Heart left ventricle (tissue), 16 donors: ENCODE measurements around the gene PAK1. TPM values are rescaled to one million over a fixed set of nuclear protein-coding genes. Genes with fewer than 3 reads are reported as not detected.

ENCODE experiments used
- ATAC-seq, 4 donors: fragments of 200-7000 bp; cut with Tn5 transposase; one replicate each; pipeline ENCODE4 v1.9.1; 2020 to 2022; ENCODE audit warnings: moderate library complexity in 4 of 4, mild to moderate bottlenecking in 3 of 4, moderate number of reproducible peaks in 1 of 4
- DNase-seq, 5 donors: peaks; one replicate each; pipeline ENCODE4 v3.0.0-alpha.2; 2020
- H3K27ac ChIP-seq, 12 donors: fragments of 200-600 bp; sonication (generic) in 4 of 12; one replicate each; pipeline versions ENCODE4 v1.5.0 to v1.8.0; 2016 to 2022; ENCODE audit warnings: mild to moderate bottlenecking in 2 of 12
- H3K27me3 ChIP-seq, 9 donors: fragments of 200-600 bp; sonication (generic) in 2 of 9; one replicate each; pipeline versions ENCODE4 v1.5.1 to v1.8.0; 2016 to 2022; ENCODE audit warnings: mild to moderate bottlenecking in 3 of 9
- H3K36me3 ChIP-seq, 9 donors: fragments of 200-600 bp; sonication (generic) in 2 of 9; one replicate each; pipeline versions ENCODE4 v1.5.0 to v1.8.0; 2018 to 2022; ENCODE audit warnings: mild to moderate bottlenecking in 2 of 9
- H3K4me1 ChIP-seq, 12 donors: fragments of 200-600 bp; sonication (generic) in 4 of 12; one replicate each; pipeline versions ENCODE4 v1.5.0 to v1.8.0; 2016 to 2022; ENCODE audit warnings: mild to moderate bottlenecking in 3 of 12
- H3K4me3 ChIP-seq, 12 donors: fragments of 200-600 bp; sonication (generic) in 4 of 12; one replicate each; pipeline versions ENCODE4 v1.5.0 to v1.8.0; 2017 to 2022; ENCODE audit warnings: mild to moderate bottlenecking in 9 of 12, moderate library complexity in 4 of 12
- H3K9me3 ChIP-seq, 12 donors: fragments of 200-600 bp; sonication (generic) in 4 of 12; one replicate each; pipeline versions ENCODE4 v1.5.0 to v1.8.0; 2016 to 2022; ENCODE audit warnings: mild to moderate bottlenecking in 1 of 12
- CTCF ChIP-seq, 12 donors: fragments of 200-600 bp; sonication (generic) in 4 of 12; IDR thresholded peaks; one replicate each; pipeline versions ENCODE4 v1.5.0 to v1.8.0; 2018 to 2022; ENCODE audit warnings: antibody characterized with exemption in 12 of 12, mild to moderate bottlenecking in 5 of 12
- POLR2A ChIP-seq, 2 donors: fragments of 450-650 bp; IDR thresholded peaks; one replicate each; pipeline ENCODE4 v1.6.1; 2017; ENCODE audit warnings: antibody characterized with exemption in 2 of 2, mild to moderate bottlenecking in 2 of 2, moderate library complexity in 2 of 2
- WGBS, 4 donors: extraction: QIAGEN DNeasy Blood & Tissue Kit in 2 of 4; methylation state at CpG; one replicate each; pipeline versions ENCODE4 v1.1.5 to v1.1.7; 2013 to 2018; 5-methylcytosine and 5-hydroxymethylcytosine counted together
- intact Hi-C, 10 donors: fragments of 100-400 bp; cut with DNase I; formaldehyde crosslinking; loops; one replicate each; pipeline versions ENCODE4 v1.11.1 to v1.14.2; 2022
- polyA plus RNA-seq, 2 donors: library from polyadenylated mRNA; stranded (reverse); fragments of 200-250 nt; gene quantifications; one replicate each; pipeline ENCODE4 v1.2.3, GENCODE V29; 2013
- total RNA-seq, 9 donors: library from RNA; depleted of rRNA in 2 of 9; stranded (reverse); fragments of >200 nt in 2 of 9; fragmentation: NEBNext Ultra II Directional in 3 of 9; extraction: Animal tissue kit (Norgen Biotek cat#: 25700) in 3 of 9; gene quantifications; one replicate each; pipeline versions ENCODE4 v1.1.0 to v1.2.4, GENCODE V29; 2016 to 2023
- donor health status: ischemic (EF 13 %, LVEDD 7.1; RV severe dilation, severe dysfunction).
- donor health status: healthy with polysubstance abuse.
- donor health status: DM: no; HTN: yes; CAD: no.
- donor health status: DM: no; HTN: no; CAD: no.
- donor health status: ischemic (EF 25% LVEDD 6.9; RV normal size, moderate dysfunction).
- donor health status: ischemic (EF 25% LVEDD 5.7; RV mildly dilated, moderate dysfunction).
- donor health status: healthy.
- donor health status: DM: yes; HTN: yes; CAD: no.
- donor health status: ischemic (EF 35%, LVEDD 5.7; RV mildly dilated, moderate dysfunction).
- donor health status: nonischemic (EF 11% LVEDD 7.7; RV severe dilation, severe dysfunction).
- donor health status: DM: yes; HTN: yes; CAD: no.
- donor health status: PGD.
- donor health status: ischemic (EF 29% LVEDD 5.4; RV normal size, mild dysfunction).
- donor health status: nonischemic (EF 23%, LVEDD 6.1; RV moderate dilation, normal function).

The PAK1 gene
- total and polyA plus RNA-seq, 11 donors, result 2.1 to 25.4 (median 5.9) TPM

- ATAC-seq (no peak), DNase-seq (no peak)
- intact Hi-C loops, result no loop called here
- Histone ChIP-seq H3K9me3 (no peaks in the 10 kb centered on the region), H3K36me3 (no peaks in the 10 kb centered on the region), H3K27ac (no peak overlapping the region), H3K4me1 (no peaks in the 10 kb centered on the region), H3K27me3 (no peaks in the 10 kb centered on the region), H3K4me3 (no peak overlapping the region)
- no peak for TF ChIP-seq POLR2A (IDR thresholded peaks at IDR 0.05)
- no peak for TF ChIP-seq CTCF (IDR thresholded peaks at IDR 0.05)
These were observed 161.8 kb downstream of the PAK1 start for GRCh38 chr11:77312107-77312506.

GRCh38 chr11:77311701-77312100 lies 162.2 kb downstream of the PAK1 start:
- no peaks in the 10 kb centered on the region for H3K27me3 ChIP-seq
- no peak overlapping the region for H3K27ac ChIP-seq
- ATAC-seq, result no peak

GRCh38 chr11:77310721-77311120 lies 163.2 kb downstream of the PAK1 start:
- no peaks in the 10 kb centered on the region for H3K4me1 ChIP-seq
- H3K4me3 ChIP-seq, result no peak overlapping the region
- no peaks in the 10 kb centered on the region for H3K27me3 ChIP-seq
- no peak for TF ChIP-seq POLR2A (IDR thresholded peaks at IDR 0.05)
- no peak for TF ChIP-seq CTCF (IDR thresholded peaks at IDR 0.05)
- H3K9me3 ChIP-seq, result no peaks in the 10 kb centered on the region
- H3K36me3 ChIP-seq, result no peaks in the 10 kb centered on the region
- ATAC-seq, result no peak
- intact Hi-C loops, result no loop called here
- no peak for DNase-seq
- 64 to 78% (median 71%) methylated on average over 5 of the region's 5 CpGs for WGBS, 4 donors
- no peak overlapping the region for H3K27ac ChIP-seq

More at GRCh38 chr11:77311701-77312100, 162.2 kb downstream of the PAK1 start:
- no peaks in the 10 kb centered on the region for H3K36me3 ChIP-seq
- H3K9me3 ChIP-seq, result no peaks in the 10 kb centered on the region
- TF ChIP-seq CTCF (IDR thresholded peaks at IDR 0.05), result no peak
- no peak for TF ChIP-seq POLR2A (IDR thresholded peaks at IDR 0.05)
- WGBS, 4 donors, result 91 to 96% (median 95%) methylated on average over 3 of the region's 3 CpGs
- H3K4me1 ChIP-seq, result no peaks in the 10 kb centered on the region
- no peak overlapping the region for H3K4me3 ChIP-seq
- DNase-seq, result no peak
- intact Hi-C loops, result no loop called here

- no peak overlapping the region for H3K4me3 ChIP-seq
- no peaks in the 10 kb centered on the region for H3K27me3 ChIP-seq
- H3K9me3 ChIP-seq, result no peaks in the 10 kb centered on the region
- H3K36me3 ChIP-seq, result no peaks in the 10 kb centered on the region
- no peaks in the 10 kb centered on the region for H3K4me1 ChIP-seq
- TF ChIP-seq CTCF (IDR thresholded peaks at IDR 0.05) (no peak), POLR2A (IDR thresholded peaks at IDR 0.05) (no peak)
- DNase-seq, result no peak
- WGBS, 4 donors, result 66 to 77% (median 72%) methylated on average over 5 of the region's 5 CpGs
- intact Hi-C loops, result no loop called here
- no peak for ATAC-seq
- H3K27ac ChIP-seq, result no peak overlapping the region
These were observed 164.4 kb downstream of the PAK1 start for GRCh38 chr11:77309401-77310085.
